Measurements from ENCODE around the gene ENPP3.

ENPP3 gene

GRCh38 chr6:131687022-131687421 is 49.9 kb downstream of the ENPP3 start:
- H3K36me3 ChIP-seq (ENCODE audit: low read depth) = no peaks in the 10 kb centered on the region
- no peak for ATAC-seq (ENCODE audit: low read depth)
- no peaks in the 10 kb centered on the region for H3K4me1 ChIP-seq (ENCODE audit: insufficient read depth, poor library complexity, severe bottlenecking)
- no peak for TF ChIP-seq CTCF (IDR thresholded peaks at IDR 0.05; ENCODE audit: poor library complexity, severe bottlenecking)
- no peak overlapping the region for H3K4me3 ChIP-seq (ENCODE audit: severe bottlenecking)
- no peak for DNase-seq (ENCODE audit: low spot score)
- no peak overlapping the region for H3K27ac ChIP-seq (ENCODE audit: poor library complexity, severe bottlenecking)
- H3K27me3 ChIP-seq (ENCODE audit: insufficient read depth, poor library complexity, severe bottlenecking) = no peaks in the 10 kb centered on the region
- no peaks in the 10 kb centered on the region for H3K9me3 ChIP-seq (ENCODE audit: severe bottlenecking)

- no peaks in the 10 kb centered on the region for H3K4me1 ChIP-seq (ENCODE audit: insufficient read depth, poor library complexity, severe bottlenecking)
- H3K9me3 ChIP-seq (ENCODE audit: severe bottlenecking) = no peaks in the 10 kb centered on the region
- no peak for TF ChIP-seq CTCF (IDR thresholded peaks at IDR 0.05; ENCODE audit: poor library complexity, severe bottlenecking)
- H3K4me3 ChIP-seq (ENCODE audit: severe bottlenecking) = no peak overlapping the region
- H3K27ac ChIP-seq (ENCODE audit: poor library complexity, severe bottlenecking) = no peak overlapping the region
- H3K36me3 ChIP-seq (ENCODE audit: low read depth) = no peaks in the 10 kb centered on the region
- no peak for ATAC-seq (ENCODE audit: low read depth)
- DNase-seq (ENCODE audit: low spot score) = no peak
- no peaks in the 10 kb centered on the region for H3K27me3 ChIP-seq (ENCODE audit: insufficient read depth, poor library complexity, severe bottlenecking)
Observed at GRCh38 chr6:131688286-131688685, 51.2 kb downstream of the ENPP3 start.

GRCh38 chr6:131692031-131692430 is 54.9 kb downstream of the ENPP3 start:
- no peak overlapping the region for H3K4me3 ChIP-seq (ENCODE audit: severe bottlenecking)
- no peaks in the 10 kb centered on the region for H3K36me3 ChIP-seq (ENCODE audit: low read depth)

GRCh38 chr6:131692589-131692988 is 55.5 kb downstream of the ENPP3 start:
- DNase-seq (ENCODE audit: low spot score) (no peak), ATAC-seq (ENCODE audit: low read depth) (no peak)
- H3K27ac ChIP-seq (ENCODE audit: poor library complexity, severe bottlenecking) = no peak overlapping the region
- H3K27me3 ChIP-seq (ENCODE audit: insufficient read depth, poor library complexity, severe bottlenecking) = no peaks in the 10 kb centered on the region
- no peaks in the 10 kb centered on the region for H3K9me3 ChIP-seq (ENCODE audit: severe bottlenecking)
- TF ChIP-seq CTCF (IDR thresholded peaks at IDR 0.05; ENCODE audit: poor library complexity, severe bottlenecking) = no peak
- H3K36me3 ChIP-seq (ENCODE audit: low read depth) = no peaks in the 10 kb centered on the region
- no peak overlapping the region for H3K4me3 ChIP-seq (ENCODE audit: severe bottlenecking)
- no peaks in the 10 kb centered on the region for H3K4me1 ChIP-seq (ENCODE audit: insufficient read depth, poor library complexity, severe bottlenecking)

More at GRCh38 chr6:131692031-131692430, 54.9 kb downstream of the ENPP3 start:
- no peak for ATAC-seq (ENCODE audit: low read depth)
- Histone ChIP-seq H3K27ac (ENCODE audit: poor library complexity, severe bottlenecking) (no peak overlapping the region), H3K9me3 (ENCODE audit: severe bottlenecking) (no peaks in the 10 kb centered on the region), H3K4me1 (ENCODE audit: insufficient read depth, poor library complexity, severe bottlenecking) (no peaks in the 10 kb centered on the region), H3K27me3 (ENCODE audit: insufficient read depth, poor library complexity, severe bottlenecking) (no peaks in the 10 kb centered on the region)
- no peak for DNase-seq (ENCODE audit: low spot score)
- no peak for TF ChIP-seq CTCF (IDR thresholded peaks at IDR 0.05; ENCODE audit: poor library complexity, severe bottlenecking)

GRCh38 chr6:131693384-131693783 is 56.3 kb downstream of the ENPP3 start:
- no peak for DNase-seq (ENCODE audit: low spot score)

More at GRCh38 chr6:131693384-131693783, 56.3 kb downstream of the ENPP3 start:
- no peaks in the 10 kb centered on the region for H3K4me1 ChIP-seq (ENCODE audit: insufficient read depth, poor library complexity, severe bottlenecking)
- no peak for TF ChIP-seq CTCF (IDR thresholded peaks at IDR 0.05; ENCODE audit: poor library complexity, severe bottlenecking)
- no peaks in the 10 kb centered on the region for H3K9me3 ChIP-seq (ENCODE audit: severe bottlenecking)
- no peak overlapping the region for H3K27ac ChIP-seq (ENCODE audit: poor library complexity, severe bottlenecking)
- no peaks in the 10 kb centered on the region for H3K27me3 ChIP-seq (ENCODE audit: insufficient read depth, poor library complexity, severe bottlenecking)
- no peak overlapping the region for H3K4me3 ChIP-seq (ENCODE audit: severe bottlenecking)
- H3K36me3 ChIP-seq (ENCODE audit: low read depth) = no peaks in the 10 kb centered on the region
- no peak for ATAC-seq (ENCODE audit: low read depth)
